Lower leg skin (tissue), 3 donors: ENCODE results near the gene XPR1.

Experiments
- CTCF ChIP-seq, 3 donors: fragments of 450-650 bp; IDR thresholded peaks; one replicate each; pipeline ENCODE4 v1.5.1; 2016; ENCODE audit warnings: antibody characterized with exemption in 3 of 3, mild to moderate bottlenecking in 3 of 3, moderate library complexity in 2 of 3
- POLR2A ChIP-seq, 2 donors: fragments of 450-650 bp; IDR thresholded peaks; one replicate each; pipeline ENCODE4 v1.6.1; 2016 to 2017; ENCODE audit warnings: antibody characterized with exemption in 2 of 2, mild to moderate bottlenecking in 1 of 2, moderate library complexity in 1 of 2

GRCh38 chr1:180593382-180593781 lies 38.4 kb upstream of the XPR1 start:
- no peak for TF ChIP-seq CTCF (IDR thresholded peaks at IDR 0.05)
- TF ChIP-seq POLR2A (IDR thresholded peaks at IDR 0.05), result no peak
